Measurements from ENCODE around the gene RAET1L.
A peak's percentile ranks its signal among the peaks of the same experiment; 100 is the strongest.
"Not testable (repeated sequence)": the region's sequence is repeated elsewhere in the genome, so short reads cannot be mapped to it uniquely, and the experiment has no call there.

RAET1L gene

GRCh38 chr6:150025201-150025917 lies at the start of gene RAET1L:
RAET1L (minus strand) TSS chr6:150025532; CDS start chr6:150025471, 61 bp downstream.
- DNase-seq: peak in 11 of 42 donors; percentile 13 to 66 (median 30)
- intact Hi-C loops (cut with DNase I): no loop called here

GRCh38 chr6:150075034-150075421 lies 49.7 kb upstream of the RAET1L start:
- intact Hi-C loops (cut with DNase I): no loop called here
- DNase-seq: no peak

- not testable (repeated sequence) for DNase-seq
- intact Hi-C loops (cut with DNase I): loop anchor here (5.0 kb wide), 1 partner anchor 263 kb away; no protein-coding TSS in a partner anchor
Observed at GRCh38 chr6:150074396-150075033, 49.2 kb upstream of the RAET1L start.

GRCh38 chr6:150072201-150072600 lies 46.9 kb upstream of the RAET1L start:
- intact Hi-C loops (cut with DNase I): loop anchor here (5.0 kb wide), 1 partner anchor 265 kb away; no protein-coding TSS in a partner anchor
- no peak for DNase-seq

- DNase-seq: no peak
- intact Hi-C loops (cut with DNase I): loop anchor here (5.0 kb wide), 1 partner anchor 267 kb away; no protein-coding TSS in a partner anchor
Observed at GRCh38 chr6:150070236-150070818, 45.0 kb upstream of the RAET1L start.

GRCh38 chr6:150069706-150070105 lies 44.4 kb upstream of the RAET1L start:
- peak in 28 of 42 donors; percentile 18 to 68 (median 38) for DNase-seq
- intact Hi-C loops (cut with DNase I): loop anchor here (5.0 kb wide), 1 partner anchor 268 kb away; no protein-coding TSS in a partner anchor

GRCh38 chr6:150068720-150069648 lies 43.7 kb upstream of the RAET1L start, which contains the start of gene ULBP3:
ULBP3 (minus strand) TSS chr6:150069121; CDS start chr6:150069066, 55 bp downstream.
- intact Hi-C loops (cut with DNase I): no loop called here
- peak; percentile 43 to 87 (median 76) for DNase-seq

GRCh38 chr6:150068151-150068550 lies 42.8 kb upstream of the RAET1L start:
- intact Hi-C loops (cut with DNase I): no loop called here
- no peak for DNase-seq

GRCh38 chr6:150065083-150065482 lies 39.8 kb upstream of the RAET1L start:
- intact Hi-C loops (cut with DNase I): no loop called here
- DNase-seq: no peak

- no peak for DNase-seq
- intact Hi-C loops (cut with DNase I): no loop called here
Observed at GRCh38 chr6:150063640-150064039, 38.3 kb upstream of the RAET1L start.

GRCh38 chr6:150059973-150060372 lies 34.6 kb upstream of the RAET1L start:
- intact Hi-C loops (cut with DNase I); DNase-seq: not testable (repeated sequence)

GRCh38 chr6:150058986-150059385 lies 33.7 kb upstream of the RAET1L start:
- intact Hi-C loops (cut with DNase I): no loop called here
- DNase-seq: no peak

- intact Hi-C loops (cut with DNase I): no loop called here
- no peak for DNase-seq
Observed at GRCh38 chr6:150058231-150058792, 33.0 kb upstream of the RAET1L start.

GRCh38 chr6:150057501-150057951 lies 32.2 kb upstream of the RAET1L start:
- intact Hi-C loops (cut with DNase I): no loop called here
- DNase-seq: no peak

GRCh38 chr6:150056916-150057315 lies 31.6 kb upstream of the RAET1L start:
- DNase-seq: no peak
- intact Hi-C loops (cut with DNase I): no loop called here

GRCh38 chr6:150056156-150056555 lies 30.8 kb upstream of the RAET1L start:
- DNase-seq: no peak
- intact Hi-C loops (cut with DNase I): no loop called here

- no peak for DNase-seq
- intact Hi-C loops (cut with DNase I): no loop called here
Observed at GRCh38 chr6:150055131-150055530, 29.8 kb upstream of the RAET1L start.

- intact Hi-C loops (cut with DNase I): no loop called here
- no peak for DNase-seq
Observed at GRCh38 chr6:150053450-150053849, 28.1 kb upstream of the RAET1L start.

GRCh38 chr6:150050846-150051245 lies 25.5 kb upstream of the RAET1L start:
- intact Hi-C loops (cut with DNase I): no loop called here

More at GRCh38 chr6:150050846-150051245, 25.5 kb upstream of the RAET1L start:
- DNase-seq: no peak
